GM23248 (cell line): ENCODE data around the gene UBE2N.

Source experiments
- EZH2 ChIP-seq: fragments of 200-600 bp; sonication (generic); IDR thresholded peaks from 2 replicates; pipeline ENCODE4 v1.6.1; 2018; ENCODE audit warnings: antibody characterized with exemption, mild to moderate bottlenecking; ENCODE audit not compliant: insufficient read depth, poor library complexity, severe bottlenecking
- EZH2phosphoT487 ChIP-seq: fragments of 200-600 bp; sonication (generic); IDR thresholded peaks from 2 replicates; pipeline ENCODE4 v1.6.1; 2018; ENCODE audit warnings: antibody characterized with exemption, moderate library complexity, mild to moderate bottlenecking, low read depth; ENCODE audit not compliant: insufficient read depth

DNA sequence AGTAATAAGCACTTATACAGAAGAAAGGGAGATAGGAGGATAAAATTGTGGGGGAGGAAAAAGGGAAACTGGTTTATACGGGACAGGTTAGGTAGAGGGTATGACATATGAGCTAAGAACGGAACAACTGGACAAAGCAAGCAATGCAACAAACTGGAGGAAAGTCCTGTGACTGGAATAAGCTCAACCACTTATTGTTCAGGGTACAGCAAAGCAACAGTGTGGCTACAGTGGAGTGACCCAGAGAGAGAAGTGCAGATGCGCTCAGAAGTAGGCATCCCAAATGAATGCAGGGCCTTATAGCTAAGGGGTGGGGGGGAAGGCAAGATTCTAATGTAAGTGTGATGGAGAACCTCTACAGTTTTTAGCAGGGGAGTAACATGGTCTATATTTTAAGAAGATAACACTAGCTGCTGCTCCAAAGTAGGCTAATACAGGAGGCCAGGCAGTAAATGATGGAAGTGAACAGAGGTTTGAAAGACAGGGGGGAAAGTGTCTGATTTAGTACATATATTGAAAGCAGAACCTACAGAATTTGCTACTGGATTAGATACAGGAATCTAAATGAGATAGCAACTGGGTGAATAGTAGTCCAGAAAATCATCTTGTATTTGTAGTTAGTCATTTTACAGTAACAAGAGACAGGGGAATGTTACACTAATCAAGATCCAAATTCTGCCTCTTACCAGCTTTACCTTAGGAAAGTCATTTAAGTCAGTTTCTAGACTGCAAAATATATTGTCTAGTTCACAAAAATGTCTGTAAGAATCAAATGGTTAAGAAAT, 3.3 kb downstream of the UBE2N start:
- no peak for TF ChIP-seq EZH2
- no peak for TF ChIP-seq EZH2phosphoT487
